Measurements from ENCODE around the gene SGK1. TPM values are rescaled to one million over a fixed set of nuclear protein-coding genes. Genes with fewer than 3 reads are reported as not detected.

Gene SGK1
- total RNA-seq, 4 donors from 2014 or later, result 172 to 1,533 (median 978) TPM

DNA sequence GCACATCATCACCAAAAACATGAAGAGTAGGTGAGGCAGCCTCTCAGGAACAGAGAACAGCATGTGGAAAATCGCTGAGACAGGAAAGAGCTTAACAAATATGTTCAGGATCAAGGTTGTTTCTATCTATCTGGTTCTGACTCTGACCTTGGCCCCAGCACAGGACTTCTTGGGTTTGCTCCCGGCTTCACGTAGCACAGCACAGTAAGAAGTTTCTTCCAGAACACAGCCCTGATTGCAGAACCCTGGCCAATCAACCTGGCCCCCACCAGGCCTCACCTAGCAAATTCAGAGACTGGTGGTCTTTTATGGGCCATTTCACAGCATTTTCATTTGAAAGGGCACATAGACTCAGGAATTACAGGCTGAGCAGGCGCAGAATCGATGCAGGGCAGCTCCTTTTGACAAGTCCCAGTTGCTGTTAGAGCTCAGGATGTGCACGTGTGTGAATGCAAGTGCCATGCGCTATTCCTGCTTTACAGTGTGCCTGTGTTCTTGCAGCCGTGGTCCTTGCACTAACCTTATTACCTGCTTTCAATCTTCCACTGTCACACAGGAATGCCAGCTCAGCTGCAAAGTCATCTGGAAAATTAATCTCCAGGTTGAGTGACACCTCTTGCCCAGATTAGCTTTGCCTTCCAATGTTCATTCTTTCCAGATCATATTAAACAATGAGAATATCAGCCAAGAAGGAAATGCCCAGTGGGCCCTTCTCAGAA is 165.0 kb downstream of the SGK1 start:
- no peaks in the 10 kb centered on the region for H3K4me1 ChIP-seq
- TF ChIP-seq, protein P1, sequence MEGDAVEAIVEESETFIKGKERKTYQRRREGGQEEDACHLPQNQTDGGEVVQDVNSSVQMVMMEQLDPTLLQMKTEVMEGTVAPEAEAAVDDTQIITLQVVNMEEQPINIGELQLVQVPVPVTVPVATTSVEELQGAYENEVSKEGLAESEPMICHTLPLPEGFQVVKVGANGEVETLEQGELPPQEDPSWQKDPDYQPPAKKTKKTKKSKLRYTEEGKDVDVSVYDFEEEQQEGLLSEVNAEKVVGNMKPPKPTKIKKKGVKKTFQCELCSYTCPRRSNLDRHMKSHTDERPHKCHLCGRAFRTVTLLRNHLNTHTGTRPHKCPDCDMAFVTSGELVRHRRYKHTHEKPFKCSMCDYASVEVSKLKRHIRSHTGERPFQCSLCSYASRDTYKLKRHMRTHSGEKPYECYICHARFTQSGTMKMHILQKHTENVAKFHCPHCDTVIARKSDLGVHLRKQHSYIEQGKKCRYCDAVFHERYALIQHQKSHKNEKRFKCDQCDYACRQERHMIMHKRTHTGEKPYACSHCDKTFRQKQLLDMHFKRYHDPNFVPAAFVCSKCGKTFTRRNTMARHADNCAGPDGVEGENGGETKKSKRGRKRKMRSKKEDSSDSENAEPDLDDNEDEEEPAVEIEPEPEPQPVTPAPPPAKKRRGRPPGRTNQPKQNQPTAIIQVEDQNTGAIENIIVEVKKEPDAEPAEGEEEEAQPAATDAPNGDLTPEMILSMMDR (IDR thresholded peaks at IDR 0.05), result no peak
- no peak for TF ChIP-seq POLR2A (IDR thresholded peaks at IDR 0.05)
- H3K36me3 ChIP-seq, result no peaks in the 10 kb centered on the region
- H3K9me3 ChIP-seq, result no peaks in the 10 kb centered on the region
- H3K4me3 ChIP-seq, result no peak overlapping the region
- no peak overlapping the region for H3K27ac ChIP-seq
- H3K27me3 ChIP-seq, result no peaks in the 10 kb centered on the region
- no peak for DNase-seq

DNA sequence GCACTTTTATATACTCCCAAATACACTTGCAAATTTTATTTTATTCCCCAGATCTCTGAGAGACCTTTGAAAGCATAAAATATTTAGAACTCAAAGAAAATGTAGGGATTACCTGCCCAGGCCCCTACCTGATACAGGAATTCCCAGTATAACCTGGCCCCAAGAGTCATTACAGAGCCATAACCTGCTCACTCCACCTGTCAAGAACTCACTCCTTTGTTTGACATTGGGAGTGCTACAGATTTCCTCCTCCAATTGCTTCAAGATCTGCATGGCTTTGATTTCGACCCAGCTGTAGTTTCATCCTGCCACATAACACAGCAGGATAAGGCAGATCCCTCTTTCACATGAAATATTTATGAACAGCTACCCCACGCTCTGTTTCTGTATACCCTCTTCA is 169.3 kb downstream of the SGK1 start:
- TF ChIP-seq, protein P1 (IDR thresholded peaks at IDR 0.05), result no peak
- TF ChIP-seq POLR2A (IDR thresholded peaks at IDR 0.05), result no peak
- H3K4me3 ChIP-seq, result no peak overlapping the region
- H3K27me3 ChIP-seq, result no peaks in the 10 kb centered on the region
- DNase-seq, result no peak
- H3K27ac ChIP-seq, result no peak overlapping the region
- H3K9me3 ChIP-seq, result no peaks in the 10 kb centered on the region
- no peaks in the 10 kb centered on the region for H3K36me3 ChIP-seq
- no peaks in the 10 kb centered on the region for H3K4me1 ChIP-seq

DNA sequence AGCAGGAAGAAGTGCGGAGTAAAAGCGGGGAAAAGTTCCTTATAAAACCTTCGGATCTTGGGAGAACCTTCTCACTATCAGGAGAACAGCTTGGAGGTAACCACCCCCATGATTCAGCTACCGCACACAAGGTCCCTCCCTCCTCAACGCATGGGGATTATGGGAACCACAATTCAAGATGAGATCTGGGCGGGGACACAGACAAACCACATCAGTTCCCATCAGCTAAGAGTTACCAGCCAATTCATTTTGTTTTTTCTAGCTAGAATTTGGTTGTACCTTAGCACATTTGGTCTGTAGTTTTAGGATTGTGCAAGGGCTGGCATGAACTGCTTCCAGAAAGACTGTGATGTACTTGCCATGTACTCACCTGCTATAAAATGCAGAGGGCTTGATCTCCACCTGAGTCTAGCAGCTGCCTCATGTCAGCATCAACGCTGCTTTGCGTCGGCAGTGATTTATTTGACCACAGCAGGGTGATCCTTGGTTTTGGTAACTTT is 170.8 kb downstream of the SGK1 start:
- Histone ChIP-seq H3K4me3 (no peak overlapping the region), H3K27ac (no peak overlapping the region), H3K4me1 (no peaks in the 10 kb centered on the region), H3K9me3 (no peaks in the 10 kb centered on the region), H3K27me3 (no peaks in the 10 kb centered on the region), H3K36me3 (no peaks in the 10 kb centered on the region)
- TF ChIP-seq, protein P1 (IDR thresholded peaks at IDR 0.05), result no peak
- TF ChIP-seq POLR2A (IDR thresholded peaks at IDR 0.05), result no peak
- no peak for DNase-seq

DNA sequence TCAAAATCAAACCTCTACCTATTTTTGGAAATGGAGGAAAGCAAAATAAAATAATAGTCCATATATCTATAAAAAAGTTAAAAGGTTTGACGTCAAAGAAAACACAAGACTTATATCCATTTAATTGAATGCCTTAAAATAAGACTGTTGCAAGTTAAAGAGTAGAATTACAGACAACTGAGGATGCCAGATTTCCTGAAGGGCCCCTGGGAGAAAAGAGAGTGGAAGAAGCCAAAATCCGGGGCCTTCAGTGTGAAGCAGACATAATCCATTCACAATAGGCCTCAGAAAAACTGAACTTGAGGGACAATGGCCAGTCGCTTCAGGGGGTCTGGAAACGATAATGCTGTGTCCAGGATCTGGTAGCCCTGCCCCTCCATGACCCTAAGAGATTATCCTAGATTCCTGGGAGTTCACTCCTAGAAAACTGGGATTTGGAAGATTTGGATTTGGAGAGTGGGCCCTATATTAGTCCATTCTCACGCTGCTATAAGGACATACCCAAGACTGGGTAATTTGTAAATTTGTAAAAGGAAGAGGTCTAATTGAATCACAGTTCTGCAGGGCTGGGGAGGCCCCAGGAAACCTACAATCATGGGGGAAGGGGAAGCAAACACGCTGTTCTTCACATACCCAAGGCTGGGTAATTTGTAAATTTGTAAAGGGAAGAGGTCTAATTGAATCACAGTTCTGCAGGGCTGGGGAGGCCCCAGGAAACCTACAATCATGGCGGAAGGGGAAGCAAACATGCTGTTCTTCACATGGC is 171.5 kb downstream of the SGK1 start:
- Histone ChIP-seq H3K27me3 (no peaks in the 10 kb centered on the region), H3K4me3 (no peak overlapping the region), H3K36me3 (no peaks in the 10 kb centered on the region), H3K4me1 (no peaks in the 10 kb centered on the region), H3K27ac (no peak overlapping the region), H3K9me3 (no peaks in the 10 kb centered on the region)
- DNase-seq, result no peak
- TF ChIP-seq, protein P1 (IDR thresholded peaks at IDR 0.05), result no peak
- no peak for TF ChIP-seq POLR2A (IDR thresholded peaks at IDR 0.05)

DNA sequence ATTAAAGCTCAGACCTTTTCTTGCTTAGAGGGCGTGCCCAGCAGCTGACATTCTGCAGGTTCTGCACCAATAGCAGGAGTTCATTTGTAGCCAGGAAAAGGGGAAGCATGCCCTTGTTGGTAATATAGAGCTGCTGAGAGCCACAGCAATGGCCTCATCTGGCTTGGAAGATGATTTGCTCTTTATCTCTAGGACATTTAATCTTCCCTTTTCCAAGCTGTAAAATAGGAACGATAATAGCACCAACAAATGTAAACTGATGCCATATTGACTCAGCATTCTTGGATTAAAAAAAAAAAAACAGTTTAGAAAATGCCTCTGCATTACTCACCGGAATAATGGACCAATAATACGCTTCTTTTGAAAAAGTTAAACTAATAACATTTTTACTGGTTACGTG is 172.1 kb downstream of the SGK1 start:
- Histone ChIP-seq H3K36me3 (no peaks in the 10 kb centered on the region), H3K9me3 (no peaks in the 10 kb centered on the region), H3K4me3 (no peak overlapping the region), H3K4me1 (no peaks in the 10 kb centered on the region), H3K27ac (no peak overlapping the region), H3K27me3 (no peaks in the 10 kb centered on the region)
- no peak for TF ChIP-seq POLR2A (IDR thresholded peaks at IDR 0.05)
- TF ChIP-seq, protein P1 (IDR thresholded peaks at IDR 0.05), result no peak
- DNase-seq, result no peak

All from Peyer's patch (tissue), 4 donors.